Measurements from ENCODE around the gene SACS.
"Not testable (repeated sequence)": the region's sequence is repeated elsewhere in the genome, so short reads cannot be mapped to it uniquely, and the experiment has no call there.

Gene SACS

GRCh38 chr13:23350009-23350408 lies 83.5 kb downstream of the SACS start:
- no peak for DNase-seq

GRCh38 chr13:23349161-23349897 lies 84.2 kb downstream of the SACS start:
- no peak for DNase-seq

- no peak for DNase-seq
These were observed 85.0 kb downstream of the SACS start for GRCh38 chr13:23348262-23349127.

- DNase-seq: no peak
These were observed 85.9 kb downstream of the SACS start for GRCh38 chr13:23347601-23348000.

GRCh38 chr13:23344931-23345595 lies 88.4 kb downstream of the SACS start:
- DNase-seq: no peak

- no peak for DNase-seq
These were observed 94.3 kb downstream of the SACS start for GRCh38 chr13:23339225-23339624.

GRCh38 chr13:23330356-23330755 lies 103.1 kb downstream of the SACS start:
- DNase-seq: no peak

- no peak for DNase-seq
These were observed 108.3 kb downstream of the SACS start for GRCh38 chr13:23325191-23325590.

GRCh38 chr13:23323946-23324709 lies 109.4 kb downstream of the SACS start:
- no peak for DNase-seq

- no peak for DNase-seq
These were observed 110.9 kb downstream of the SACS start for GRCh38 chr13:23322353-23323336.

- no peak for DNase-seq
These were observed 111.8 kb downstream of the SACS start for GRCh38 chr13:23321535-23322241.

GRCh38 chr13:23320926-23321534 lies 112.5 kb downstream of the SACS start:
- no peak for DNase-seq

GRCh38 chr13:23319883-23320224 lies 113.6 kb downstream of the SACS start:
- DNase-seq: no peak

- DNase-seq: not testable (repeated sequence)
These were observed 118.7 kb downstream of the SACS start for GRCh38 chr13:23314837-23315236.

- DNase-seq: no peak
These were observed 140.9 kb downstream of the SACS start for GRCh38 chr13:23292586-23292985.

GRCh38 chr13:23289917-23290357 lies 143.6 kb downstream of the SACS start:
- no peak for DNase-seq

- no peak for DNase-seq
These were observed 144.5 kb downstream of the SACS start for GRCh38 chr13:23288995-23289394.

- no peak for DNase-seq
These were observed 144.9 kb downstream of the SACS start for GRCh38 chr13:23288564-23288963.

GRCh38 chr13:23279321-23279720 lies 154.2 kb downstream of the SACS start:
- DNase-seq: no peak
